Trophoblast cell (in vitro differentiated cells and primary cell): ENCODE measurements around the gene WNK1.
"Not testable (repeated sequence)": the region's sequence is repeated elsewhere in the genome, so short reads cannot be mapped to it uniquely, and the experiment has no call there.

Source experiments
- DNase-seq, 2 donors: peaks; one replicate each; pipeline ENCODE4 v3.0.0-alpha.2; 2016
- H2AFZ ChIP-seq: 2 replicates; pipeline ENCODE4 v1.6.1; 2013; ENCODE audit warnings: low read length, moderate library complexity, mild to moderate bottlenecking; ENCODE audit not compliant: insufficient read depth, poor library complexity
- H2AK5ac ChIP-seq: 2 replicates; pipeline ENCODE4 v1.6.1; 2013; ENCODE audit warnings: mild to moderate bottlenecking, low read length
- H2BK120ac ChIP-seq: 2 replicates; pipeline ENCODE4 v1.6.1; 2013; ENCODE audit warnings: low read length, mild to moderate bottlenecking, moderate library complexity; ENCODE audit not compliant: insufficient read depth, poor library complexity
- H2BK12ac ChIP-seq: 2 replicates; pipeline ENCODE4 v1.6.1; 2013; ENCODE audit warnings: mild to moderate bottlenecking, low read length, moderate library complexity
- H2BK5ac ChIP-seq: 2 replicates; pipeline ENCODE4 v1.6.1; 2013; ENCODE audit warnings: low read length, low read depth, moderate library complexity, mild to moderate bottlenecking; ENCODE audit not compliant: poor library complexity
- H3K14ac ChIP-seq: 2 replicates; pipeline ENCODE4 v1.6.1; 2013; ENCODE audit warnings: mild to moderate bottlenecking, low read length
- H3K18ac ChIP-seq: 2 replicates; pipeline ENCODE4 v1.6.1; 2013; ENCODE audit warnings: mild to moderate bottlenecking, low read length
- H3K23ac ChIP-seq: 2 replicates; pipeline ENCODE4 v1.6.1; 2013; ENCODE audit warnings: low read length
- H3K27ac ChIP-seq: 2 replicates; pipeline ENCODE4 v1.5.1; 2013; ENCODE audit warnings: low read depth, mild to moderate bottlenecking, inconsistent platforms, low read length, moderate library complexity
- H3K27me3 ChIP-seq: 2 replicates; pipeline ENCODE4 v1.6.1; 2013; ENCODE audit warnings: inconsistent platforms, mild to moderate bottlenecking, low read length, moderate library complexity; ENCODE audit not compliant: insufficient read depth
- H3K36me3 ChIP-seq, 2 experiments: 1 replicate in 1 of 2; 2 replicates in 1 of 2; pipeline ENCODE4 v1.6.1; 2013; ENCODE audit warnings: low read length in 2 of 2, mild to moderate bottlenecking in 2 of 2, moderate library complexity in 1 of 2; ENCODE audit not compliant: insufficient read depth in 2 of 2, control insufficient read depth in 1 of 2
- H3K4ac ChIP-seq: 2 replicates; pipeline ENCODE4 v1.6.1; 2013; ENCODE audit warnings: low read depth, mild to moderate bottlenecking, low read length, moderate library complexity
- H3K4me1 ChIP-seq, 2 experiments: 1 replicate in 1 of 2; 2 replicates in 1 of 2; pipeline ENCODE4 v1.6.1; 2013; ENCODE audit warnings: low read length in 2 of 2, mild to moderate bottlenecking in 2 of 2, moderate library complexity in 1 of 2; ENCODE audit not compliant: insufficient read depth in 2 of 2, control insufficient read depth in 1 of 2
- H3K4me2 ChIP-seq: 2 replicates; pipeline ENCODE4 v1.6.1; 2013; ENCODE audit warnings: inconsistent platforms, mild to moderate bottlenecking, low read length, moderate library complexity
- H3K4me3 ChIP-seq: 2 replicates; pipeline ENCODE4 v1.5.1; 2013; ENCODE audit warnings: mild to moderate bottlenecking, low read depth, low read length, inconsistent platforms
- H3K79me1 ChIP-seq: one replicate; pipeline ENCODE4 v1.6.1; 2013; ENCODE audit warnings: low read length
- H3K79me2 ChIP-seq: 2 replicates; pipeline ENCODE4 v1.6.1; 2013; ENCODE audit warnings: low read length, mild to moderate bottlenecking; ENCODE audit not compliant: control insufficient read depth, insufficient read depth, poor library complexity
- H3K9ac ChIP-seq: 2 replicates; pipeline ENCODE4 v1.6.1; 2013; ENCODE audit warnings: mild to moderate bottlenecking, low read length
- H3K9me3 ChIP-seq: 2 replicates; pipeline ENCODE4 v1.6.1; 2013; ENCODE audit warnings: low read depth, mild to moderate bottlenecking, control low read depth, inconsistent platforms, low read length; ENCODE audit not compliant: insufficient read depth
- H4K12ac ChIP-seq: 2 replicates; pipeline ENCODE4 v1.6.1; 2013; ENCODE audit warnings: low read depth, mild to moderate bottlenecking, low read length, moderate library complexity
- H4K8ac ChIP-seq: 2 replicates; pipeline ENCODE4 v1.6.1; 2013; ENCODE audit warnings: low read depth, mild to moderate bottlenecking, low read length, moderate library complexity
- H4K91ac ChIP-seq: one replicate; pipeline ENCODE4 v1.6.1; 2013; ENCODE audit warnings: low read depth, mild to moderate bottlenecking, low read length, moderate library complexity
- WGBS: extraction: QIAGEN DNeasy Blood & Tissue Kit; methylation state at CpG from one replicate; pipeline ENCODE4 v1.1.7; 2013; ENCODE audit warnings: missing lambda C conversion rate; ENCODE audit not compliant: insufficient read length, insufficient coverage; ENCODE audit errors: extremely low coverage; 5-methylcytosine and 5-hydroxymethylcytosine counted together

The WNK1 gene

GRCh38 chr12:812950-813349 lies 60.6 kb downstream of the WNK1 start:
- no peak overlapping the region for H3K23ac ChIP-seq
- no peak overlapping the region for H2AFZ ChIP-seq
- H3K9me3 ChIP-seq: no peaks in the 10 kb centered on the region
- no peak overlapping the region for H2BK5ac ChIP-seq
- WGBS: no CpG with 5 or more reads among the region's 2 CpGs
- no peak overlapping the region for H3K4ac ChIP-seq
- no peak overlapping the region for H2AK5ac ChIP-seq
- no peak overlapping the region for H3K18ac ChIP-seq
- no peaks in the 10 kb centered on the region for H3K79me2 ChIP-seq
- H3K27ac ChIP-seq: no peak overlapping the region
- H4K12ac ChIP-seq: no peak overlapping the region
- no peak overlapping the region for H3K14ac ChIP-seq
- no peak overlapping the region for H4K8ac ChIP-seq
- no peaks in the 10 kb centered on the region for H3K4me1 ChIP-seq
- DNase-seq: no peak
- no peak overlapping the region for H3K9ac ChIP-seq
- H3K27me3 ChIP-seq: no peaks in the 10 kb centered on the region
- no peak overlapping the region for H2BK12ac ChIP-seq
- H3K36me3 ChIP-seq: peaks cover 3 to 4% of the 10 kb centered on the region in 2 experiments
- no peak overlapping the region for H3K4me2 ChIP-seq
- H2BK120ac ChIP-seq: no peak overlapping the region
- no peak overlapping the region for H4K91ac ChIP-seq
- no peak overlapping the region for H3K4me3 ChIP-seq
- H3K79me1 ChIP-seq: no peaks in the 10 kb centered on the region

- not testable (repeated sequence) for DNase-seq, H2AK5ac ChIP-seq, H3K27ac ChIP-seq, H3K4me2 ChIP-seq, H2BK12ac ChIP-seq, H3K79me1 ChIP-seq, H3K36me3 ChIP-seq, H3K79me2 ChIP-seq, H3K27me3 ChIP-seq, H3K14ac ChIP-seq, H2AFZ ChIP-seq, H2BK120ac ChIP-seq, H4K8ac ChIP-seq, H3K4me3 ChIP-seq, H3K9ac ChIP-seq, H3K4me1 ChIP-seq, H4K12ac ChIP-seq, H3K18ac ChIP-seq, H4K91ac ChIP-seq, H2BK5ac ChIP-seq, H3K23ac ChIP-seq, H3K9me3 ChIP-seq, H3K4ac ChIP-seq
- WGBS: no CpG with 5 or more reads among the region's 9 CpGs
These were observed 65.1 kb downstream of the WNK1 start for GRCh38 chr12:817456-817855.

GRCh38 chr12:817941-818600 lies 65.7 kb downstream of the WNK1 start:
- H2BK12ac ChIP-seq: no peak overlapping the region
- H3K36me3 ChIP-seq: peaks cover 3 to 4% of the 10 kb centered on the region in 2 experiments
- no peak overlapping the region for H4K91ac ChIP-seq
- H3K4me1 ChIP-seq: no peaks in the 10 kb centered on the region
- no peaks in the 10 kb centered on the region for H3K9me3 ChIP-seq
- H3K4me3 ChIP-seq: no peak overlapping the region
- WGBS: no CpG with 5 or more reads among the region's 3 CpGs
- H3K79me2 ChIP-seq: no peaks in the 10 kb centered on the region
- no peak overlapping the region for H3K4me2 ChIP-seq
- H2AK5ac ChIP-seq: no peak overlapping the region
- H2AFZ ChIP-seq: no peak overlapping the region
- H2BK120ac ChIP-seq: no peak overlapping the region
- H3K18ac ChIP-seq: no peak overlapping the region
- H2BK5ac ChIP-seq: no peak overlapping the region
- H3K14ac ChIP-seq: no peak overlapping the region
- no peak overlapping the region for H3K4ac ChIP-seq
- no peak overlapping the region for H4K12ac ChIP-seq
- DNase-seq: no peak
- no peak overlapping the region for H3K9ac ChIP-seq
- H3K79me1 ChIP-seq: no peaks in the 10 kb centered on the region
- H3K23ac ChIP-seq: no peak overlapping the region
- H3K27me3 ChIP-seq: no peaks in the 10 kb centered on the region
- H3K27ac ChIP-seq: no peak overlapping the region
- no peak overlapping the region for H4K8ac ChIP-seq

GRCh38 chr12:818733-819132 lies 66.4 kb downstream of the WNK1 start:
- no peaks in the 10 kb centered on the region for H3K27me3 ChIP-seq
- no peak overlapping the region for H2AK5ac ChIP-seq
- no peak overlapping the region for H3K9ac ChIP-seq
- no peak overlapping the region for H2BK12ac ChIP-seq
- peaks cover 3 to 4% of the 10 kb centered on the region in 2 experiments for H3K36me3 ChIP-seq
- no peak overlapping the region for H3K18ac ChIP-seq
- no peak overlapping the region for H3K4me2 ChIP-seq
- no peak overlapping the region for H2AFZ ChIP-seq
- no peak overlapping the region for H2BK5ac ChIP-seq
- H3K4me1 ChIP-seq: no peaks in the 10 kb centered on the region
- H4K8ac ChIP-seq: no peak overlapping the region
- no peak overlapping the region for H4K12ac ChIP-seq
- no peak overlapping the region for H3K23ac ChIP-seq
- H3K79me1 ChIP-seq: no peaks in the 10 kb centered on the region
- H3K4ac ChIP-seq: no peak overlapping the region
- DNase-seq: no peak
- no peaks in the 10 kb centered on the region for H3K79me2 ChIP-seq
- H3K9me3 ChIP-seq: no peaks in the 10 kb centered on the region
- no CpG with 5 or more reads among the region's 5 CpGs for WGBS
- no peak overlapping the region for H3K14ac ChIP-seq
- H4K91ac ChIP-seq: no peak overlapping the region
- H3K27ac ChIP-seq: no peak overlapping the region
- no peak overlapping the region for H2BK120ac ChIP-seq
- H3K4me3 ChIP-seq: no peak overlapping the region
